ENCODE results near the gene IP6K2.
A peak's percentile ranks its signal among the peaks of the same experiment; 100 is the strongest.
"Not testable (repeated sequence)": the region's sequence is repeated elsewhere in the genome, so short reads cannot be mapped to it uniquely, and the experiment has no call there.

The IP6K2 gene

GRCh38 chr3:48725185-48725855, 8.3 kb upstream of the IP6K2 start:
- DNase-seq, result not testable (repeated sequence)

GRCh38 chr3:48723725-48724124, 6.7 kb upstream of the IP6K2 start:
- no peak for DNase-seq

GRCh38 chr3:48723293-48723692, 6.3 kb upstream of the IP6K2 start:
- not testable (repeated sequence) for DNase-seq

- DNase-seq, result peak; percentile 19 to 29
Observed at GRCh38 chr3:48716508-48716981, 476 bp downstream of the IP6K2 start.

- DNase-seq, result no peak
Observed at GRCh38 chr3:48715174-48715800, 1.7 kb downstream of the IP6K2 start.

GRCh38 chr3:48711727-48712126, 5.3 kb downstream of the IP6K2 start:
- no peak for DNase-seq

- no peak for DNase-seq
Observed at GRCh38 chr3:48709051-48709461, 8.0 kb downstream of the IP6K2 start.

- peak in 1 of 2 experiments; percentile 26 for DNase-seq
Observed at GRCh38 chr3:48708481-48708889, 8.5 kb downstream of the IP6K2 start.

- DNase-seq, result no peak
Observed at GRCh38 chr3:48707157-48707556, 9.9 kb downstream of the IP6K2 start.

- no peak for DNase-seq
Observed at GRCh38 chr3:48702320-48702920, 14.6 kb downstream of the IP6K2 start.

- DNase-seq, result no peak
Observed at GRCh38 chr3:48700731-48701405, 16.2 kb downstream of the IP6K2 start.

GRCh38 chr3:48698891-48699290, 18.1 kb downstream of the IP6K2 start:
- no peak for DNase-seq

- no peak for DNase-seq
Observed at GRCh38 chr3:48697952-48698351, 19.1 kb downstream of the IP6K2 start.

GRCh38 chr3:48696601-48697000, 20.4 kb downstream of the IP6K2 start:
- DNase-seq, result no peak

- no peak for DNase-seq
Observed at GRCh38 chr3:48696156-48696555, 20.9 kb downstream of the IP6K2 start.

GRCh38 chr3:48695393-48695753, 21.6 kb downstream of the IP6K2 start:
- DNase-seq, result no peak

GRCh38 chr3:48694610-48695392, 22.2 kb downstream of the IP6K2 start:
- no peak for DNase-seq

GRCh38 chr3:48693826-48694225, 23.2 kb downstream of the IP6K2 start:
- no peak for DNase-seq

GRCh38 chr3:48692551-48692950, 24.5 kb downstream of the IP6K2 start:
- DNase-seq, result no peak

- DNase-seq, result no peak
Observed at GRCh38 chr3:48690846-48691458, 26.1 kb downstream of the IP6K2 start.

- DNase-seq, result no peak
Observed at GRCh38 chr3:48689384-48689783, 27.6 kb downstream of the IP6K2 start.

- DNase-seq, result no peak
Observed at GRCh38 chr3:48688737-48689075, 28.3 kb downstream of the IP6K2 start.

Measured in activated CD4-positive, alpha-beta T cell treated with anti-CD3 and anti-CD28 coated beads, Interleukin-2, amount 50 U/mL, for 48 hours (primary cell).